IPS-NIHi7 (cell line): ENCODE results near the gene ATF5.

ENCODE experiments used
- DNase-seq: peaks from one replicate; pipeline ENCODE4 v3.0.0; 2012; ENCODE audit warnings: mixed read lengths; ENCODE audit errors: extremely low spot score

The ATF5 gene

DNA sequence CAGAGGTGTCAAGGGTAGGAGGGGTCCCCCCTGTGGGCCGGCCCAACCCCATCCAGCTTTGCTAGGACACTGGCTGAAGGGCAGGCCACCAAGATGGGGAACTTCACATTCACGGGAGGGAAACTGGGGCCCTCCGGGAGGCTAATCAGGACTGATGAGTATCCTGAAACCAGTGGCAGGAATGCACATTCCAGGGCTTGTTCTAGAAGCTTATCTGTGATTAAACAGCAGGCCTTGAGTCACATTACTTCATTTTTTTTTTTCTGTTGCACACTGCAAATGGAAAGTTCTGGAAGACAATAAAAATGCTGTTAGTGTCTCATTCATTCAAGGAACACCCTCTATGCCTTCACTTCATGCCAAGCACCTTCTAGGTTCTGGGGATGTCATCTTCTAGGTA is 47.5 kb downstream of the ATF5 start:
- DNase-seq, result no peak

DNA sequence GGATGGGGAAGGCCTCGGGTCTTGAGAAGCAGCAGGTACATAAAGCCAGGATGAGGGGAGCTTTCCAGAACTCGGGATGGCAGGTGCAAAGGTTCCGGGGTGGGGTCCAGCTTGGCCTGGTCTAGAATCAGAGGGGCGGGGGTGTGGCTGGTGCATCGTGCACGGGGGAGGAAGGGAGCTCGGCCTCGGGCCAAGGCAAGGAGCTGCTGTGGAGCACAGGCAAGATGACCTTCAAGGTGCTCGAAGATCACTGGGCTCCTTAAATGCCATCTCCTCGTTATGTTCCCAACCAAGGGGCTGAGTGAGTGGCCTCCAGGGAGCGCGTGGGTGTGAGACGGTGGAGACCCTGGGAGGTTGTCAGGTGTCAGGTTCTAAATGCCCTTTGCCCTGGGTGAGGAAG is 48.1 kb downstream of the ATF5 start:
- no peak for DNase-seq

DNA sequence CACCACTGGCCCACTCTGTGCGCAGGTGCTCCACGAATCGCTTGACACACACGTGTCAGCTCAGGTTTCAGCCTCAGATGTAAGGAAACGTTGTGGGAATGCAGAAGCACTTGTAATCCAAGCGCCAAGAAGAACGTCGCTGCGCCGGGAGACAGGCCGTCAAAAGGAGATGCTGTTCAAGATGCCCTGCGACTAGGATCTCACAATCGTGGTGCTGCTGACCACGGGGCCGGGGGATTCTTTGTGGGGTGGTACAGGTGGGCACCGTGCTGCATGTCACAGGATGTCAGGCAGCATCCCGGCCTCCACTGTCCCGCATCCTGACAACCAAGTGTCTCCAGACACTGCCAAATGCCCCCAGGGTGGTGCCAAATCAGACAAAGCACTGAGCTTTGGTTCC is 48.9 kb downstream of the ATF5 start:
- no peak for DNase-seq

DNA sequence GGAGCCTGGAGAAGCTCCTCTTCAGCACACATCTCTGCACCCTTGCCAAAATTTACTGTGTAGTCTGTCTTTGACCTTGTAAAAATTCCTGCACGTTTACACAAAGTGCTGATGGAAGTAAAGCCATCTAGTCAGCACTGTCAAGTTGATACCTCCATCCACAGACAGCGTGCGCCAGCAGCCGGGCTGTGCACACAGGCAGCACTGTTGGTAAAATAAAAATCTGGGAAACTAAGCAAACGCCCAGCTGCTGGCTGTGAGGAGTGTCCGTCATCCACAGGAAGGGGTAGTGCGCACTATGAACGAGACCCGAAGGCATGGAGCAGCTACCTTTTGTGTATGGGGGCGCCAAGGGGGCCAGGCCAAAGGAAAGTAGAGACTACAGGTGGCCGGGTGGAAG is 49.3 kb downstream of the ATF5 start:
- no peak for DNase-seq

DNA sequence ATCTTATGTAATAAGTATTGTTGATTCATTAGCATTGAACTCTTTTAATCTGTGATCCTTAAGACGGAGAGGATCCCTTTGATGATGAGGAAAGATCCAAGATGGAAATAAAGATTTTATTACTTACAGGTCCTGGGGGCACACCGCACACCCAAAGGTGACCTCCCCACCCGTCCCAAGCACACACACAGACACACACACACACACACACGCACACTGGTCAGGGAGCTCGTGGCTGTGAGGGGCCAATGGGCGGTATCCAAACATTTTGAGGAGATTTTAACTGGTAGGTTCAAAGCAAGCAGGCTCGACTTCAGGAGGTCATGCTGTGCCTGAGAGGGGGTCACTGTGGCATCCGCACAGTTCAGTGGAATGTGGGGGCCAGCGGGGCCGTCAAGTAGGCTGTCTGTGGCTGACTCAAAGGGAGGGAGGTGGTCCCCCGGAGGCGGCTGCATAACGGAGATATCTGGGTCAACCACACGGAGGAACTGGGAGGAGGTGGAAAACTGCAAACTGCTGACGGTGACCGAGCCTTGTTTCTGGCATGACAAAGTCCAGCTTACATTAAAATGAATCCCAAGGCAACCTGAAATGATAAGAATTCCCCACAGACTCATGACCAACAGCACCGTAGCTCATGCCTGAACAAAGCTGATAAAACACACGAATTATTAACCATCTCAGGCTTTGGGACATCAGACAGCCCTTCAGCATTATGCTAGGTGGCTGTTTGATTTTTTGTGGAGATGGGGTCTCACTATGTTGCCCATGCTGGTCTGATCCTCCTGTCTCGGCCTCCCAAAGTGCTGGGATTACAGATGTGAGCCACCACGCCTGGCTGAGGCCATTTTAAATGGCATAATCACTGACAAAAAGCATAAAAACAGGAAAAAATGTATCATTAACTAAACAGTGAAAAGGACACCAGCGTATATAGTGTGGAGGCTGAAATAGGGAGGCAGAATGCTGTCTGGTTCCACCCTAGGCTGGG is 52.9 kb downstream of the ATF5 start:
- no peak for DNase-seq
